Measurements from ENCODE around the gene DDIAS. TPM values are rescaled to one million over a fixed set of nuclear protein-coding genes. Genes with fewer than 3 reads are reported as not detected.

Gene DDIAS
- total RNA-seq, 1 donor from 2014 or later: 1.6 TPM

DNA sequence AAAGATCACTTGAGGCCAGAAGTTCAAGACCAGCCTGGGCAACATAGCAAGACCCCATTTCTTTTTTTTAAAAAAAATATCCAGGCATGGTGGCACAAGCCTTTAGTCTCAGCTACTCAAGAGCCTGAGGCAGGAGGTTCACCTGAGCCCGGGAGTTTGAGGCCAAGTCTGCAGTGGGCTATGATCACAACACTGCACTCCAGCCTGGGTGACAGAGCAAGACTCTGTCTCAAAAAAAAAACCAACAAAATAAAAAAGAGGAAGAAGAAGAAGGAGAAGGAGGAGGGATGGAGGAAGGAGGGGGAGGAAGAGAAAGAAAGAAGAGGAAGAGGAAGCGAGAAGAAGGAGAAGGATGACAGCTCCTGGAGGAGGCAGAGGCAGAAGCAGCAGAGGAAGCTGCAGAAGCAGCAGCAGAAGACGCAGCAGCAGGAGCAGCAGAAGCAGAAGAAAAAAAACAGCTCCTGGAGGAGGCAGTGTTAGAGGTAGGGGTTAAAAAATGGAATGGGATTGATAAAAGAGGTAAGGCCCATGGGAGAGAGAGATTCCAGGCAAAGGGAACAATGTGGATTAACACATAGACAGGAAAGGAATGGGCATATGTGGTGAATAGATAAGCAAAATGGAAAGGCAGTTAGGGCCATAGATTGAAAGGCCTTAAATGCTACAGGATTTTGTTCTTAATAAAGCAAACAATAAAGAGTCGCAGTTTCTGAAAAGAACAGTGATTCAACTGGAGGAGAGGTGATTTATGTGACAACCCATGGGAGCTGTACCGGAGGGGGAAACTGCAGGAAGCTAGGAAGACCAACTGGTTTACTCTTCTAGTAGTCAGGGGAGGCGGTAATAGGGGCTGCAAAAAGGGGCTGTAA lies 12.2 kb upstream of the DDIAS start:
- Histone ChIP-seq H3K9ac (ENCODE audit: low read depth in 1 of 3, low read length in 3 of 3) (no peak overlapping the region), H3K27ac (ENCODE audit: low read depth, low read length) (no peak overlapping the region), H3K4me1 (ENCODE audit: control insufficient read depth in 3 of 3, insufficient read depth in 3 of 3, low read length in 3 of 3) (peaks cover 0 to 2% (median 0%) of the 10 kb centered on the region in 3 donors), H3K9me3 (ENCODE audit: control insufficient read depth in 3 of 3, low read length in 3 of 3) (no peaks in the 10 kb centered on the region), H3K36me3 (ENCODE audit: control insufficient read depth in 3 of 3, insufficient read depth in 3 of 3, low read length in 3 of 3) (no peaks in the 10 kb centered on the region), H3K27me3 (ENCODE audit: control insufficient read depth in 3 of 3, insufficient read depth in 3 of 3, low read length in 3 of 3) (no peaks in the 10 kb centered on the region), H3K4me3 (ENCODE audit: low read length in 3 of 3) (peak overlapping the region in 1 of 3 donors; percentile 49)

DNA sequence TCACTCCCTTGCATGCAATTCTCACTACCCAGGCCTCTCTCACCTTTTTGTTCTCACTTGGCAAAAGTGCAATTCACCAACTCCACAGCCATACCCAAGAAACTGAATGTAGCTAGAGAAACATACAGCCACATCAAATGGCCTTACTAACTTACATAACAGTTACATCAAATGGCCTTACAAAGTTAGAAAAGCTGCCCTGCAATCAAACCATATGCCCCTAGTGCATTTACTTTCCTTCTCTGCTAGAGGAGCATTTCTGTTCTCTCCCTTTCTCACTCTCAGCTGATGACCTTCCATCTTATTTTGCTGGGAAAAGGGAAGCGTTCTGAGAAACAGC lies 11.6 kb upstream of the DDIAS start:
- Histone ChIP-seq H3K9ac (ENCODE audit: low read depth in 1 of 3, low read length in 3 of 3) (no peak overlapping the region), H3K4me1 (ENCODE audit: control insufficient read depth in 3 of 3, insufficient read depth in 3 of 3, low read length in 3 of 3) (no peaks in the 10 kb centered on the region), H3K27ac (ENCODE audit: low read depth, low read length) (no peak overlapping the region), H3K27me3 (ENCODE audit: control insufficient read depth in 3 of 3, insufficient read depth in 3 of 3, low read length in 3 of 3) (no peaks in the 10 kb centered on the region), H3K36me3 (ENCODE audit: control insufficient read depth in 3 of 3, insufficient read depth in 3 of 3, low read length in 3 of 3) (no peaks in the 10 kb centered on the region), H3K4me3 (ENCODE audit: low read length in 3 of 3) (peak overlapping the region in 1 of 3 donors; percentile 49), H3K9me3 (ENCODE audit: control insufficient read depth in 3 of 3, low read length in 3 of 3) (no peaks in the 10 kb centered on the region)

DNA sequence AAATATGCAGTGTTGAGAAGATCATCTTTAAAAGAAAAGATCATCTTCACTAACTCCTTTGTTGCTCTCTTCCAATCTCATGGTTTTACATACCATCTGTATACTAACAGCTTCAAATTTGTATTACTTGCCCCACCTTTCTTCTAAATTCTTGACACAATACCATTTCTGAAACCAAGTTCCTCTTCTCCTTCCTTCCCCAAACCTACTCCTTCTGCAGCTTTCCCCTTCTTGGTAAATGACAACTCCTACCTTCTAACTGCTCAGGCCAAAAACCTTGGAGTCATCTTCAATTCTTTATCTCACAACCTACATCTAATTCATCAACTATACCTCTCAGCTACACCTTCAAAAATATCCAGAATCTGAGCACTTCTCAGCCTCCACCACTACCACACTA lies 10.6 kb upstream of the DDIAS start:
- Histone ChIP-seq H3K36me3 (ENCODE audit: control insufficient read depth in 3 of 3, insufficient read depth in 3 of 3, low read length in 3 of 3) (no peaks in the 10 kb centered on the region), H3K4me1 (ENCODE audit: control insufficient read depth in 3 of 3, insufficient read depth in 3 of 3, low read length in 3 of 3) (peaks cover 0 to 2% (median 0%) of the 10 kb centered on the region in 3 donors), H3K9ac (ENCODE audit: low read depth in 1 of 3, low read length in 3 of 3) (no peak overlapping the region), H3K27ac (ENCODE audit: low read depth, low read length) (no peak overlapping the region), H3K9me3 (ENCODE audit: control insufficient read depth in 3 of 3, low read length in 3 of 3) (no peaks in the 10 kb centered on the region), H3K4me3 (ENCODE audit: low read length in 3 of 3) (no peak overlapping the region), H3K27me3 (ENCODE audit: control insufficient read depth in 3 of 3, insufficient read depth in 3 of 3, low read length in 3 of 3) (no peaks in the 10 kb centered on the region)

DNA sequence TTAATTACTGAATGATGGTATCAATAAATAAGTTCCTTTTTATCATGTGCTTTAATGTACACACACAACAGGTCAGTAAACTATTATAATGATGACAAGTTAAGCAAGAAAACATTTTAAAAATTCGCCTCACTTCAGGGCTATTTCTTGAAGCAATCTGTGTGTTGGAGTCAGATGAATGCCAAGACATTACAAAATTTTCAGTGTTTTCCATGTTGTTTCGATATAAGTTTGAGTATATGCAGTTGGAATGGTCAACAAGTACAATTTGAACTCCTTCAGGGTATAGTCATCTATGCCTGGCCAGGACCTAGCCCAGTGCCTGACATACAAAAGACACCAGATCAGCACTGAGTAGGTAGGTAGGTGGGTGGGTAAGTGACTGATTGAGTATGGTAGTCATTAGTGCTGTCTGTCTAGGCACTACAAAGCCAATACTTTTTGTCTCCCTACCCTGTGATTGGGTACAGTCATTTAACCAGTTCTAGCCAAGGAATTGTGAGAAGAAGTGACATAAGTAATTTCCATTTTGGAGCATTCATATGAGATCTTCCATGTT lies 8.8 kb upstream of the DDIAS start:
- Histone ChIP-seq H3K36me3 (ENCODE audit: control insufficient read depth in 3 of 3, insufficient read depth in 3 of 3, low read length in 3 of 3) (no peaks in the 10 kb centered on the region), H3K27me3 (ENCODE audit: control insufficient read depth in 3 of 3, insufficient read depth in 3 of 3, low read length in 3 of 3) (no peaks in the 10 kb centered on the region), H3K27ac (ENCODE audit: low read depth, low read length) (no peak overlapping the region), H3K9ac (ENCODE audit: low read depth in 1 of 3, low read length in 3 of 3) (no peak overlapping the region), H3K4me1 (ENCODE audit: control insufficient read depth in 3 of 3, insufficient read depth in 3 of 3, low read length in 3 of 3) (peaks cover 0 to 2% (median 0%) of the 10 kb centered on the region in 3 donors), H3K9me3 (ENCODE audit: control insufficient read depth in 3 of 3, low read length in 3 of 3) (no peaks in the 10 kb centered on the region), H3K4me3 (ENCODE audit: low read length in 3 of 3) (no peak overlapping the region)

DNA sequence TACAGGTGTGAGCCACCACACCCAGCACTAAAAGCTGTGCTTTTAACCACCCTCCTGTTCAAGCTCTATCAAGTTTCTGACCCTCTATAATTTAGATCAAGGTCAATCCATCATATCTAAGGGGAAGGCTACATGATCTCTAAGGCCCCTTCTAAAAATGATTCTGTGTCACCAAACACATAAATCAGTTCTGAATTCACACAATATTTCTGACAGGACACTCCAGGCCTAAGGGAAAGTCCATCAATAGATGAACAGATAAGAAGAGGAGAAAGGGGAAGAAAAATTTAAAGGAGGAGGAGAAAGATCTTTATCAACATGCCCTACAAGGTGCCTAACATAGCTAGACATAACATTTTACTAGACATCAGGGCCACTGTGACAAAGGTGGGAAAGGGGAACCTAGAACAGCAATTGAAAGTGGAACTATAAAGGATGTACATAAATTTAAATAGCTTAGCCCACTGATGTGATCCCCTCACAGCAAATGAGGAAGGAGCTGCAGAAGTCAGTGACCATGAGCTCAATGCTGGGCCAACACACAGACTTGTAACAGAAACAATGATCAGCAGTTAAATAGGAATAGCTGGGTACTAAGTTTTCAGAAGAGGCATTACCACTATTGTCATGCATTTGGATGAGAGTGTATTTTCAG lies 6.0 kb upstream of the DDIAS start:
- Histone ChIP-seq H3K27me3 (ENCODE audit: control insufficient read depth in 3 of 3, insufficient read depth in 3 of 3, low read length in 3 of 3) (no peaks in the 10 kb centered on the region), H3K9me3 (ENCODE audit: control insufficient read depth in 3 of 3, low read length in 3 of 3) (no peaks in the 10 kb centered on the region), H3K4me1 (ENCODE audit: control insufficient read depth in 3 of 3, insufficient read depth in 3 of 3, low read length in 3 of 3) (peaks cover 15 to 19% (median 16%) of the 10 kb centered on the region in 3 donors), H3K4me3 (ENCODE audit: low read length in 3 of 3) (no peak overlapping the region), H3K27ac (ENCODE audit: low read depth, low read length) (no peak overlapping the region), H3K9ac (ENCODE audit: low read depth in 1 of 3, low read length in 3 of 3) (no peak overlapping the region), H3K36me3 (ENCODE audit: control insufficient read depth in 3 of 3, insufficient read depth in 3 of 3, low read length in 3 of 3) (no peaks in the 10 kb centered on the region)

DNA sequence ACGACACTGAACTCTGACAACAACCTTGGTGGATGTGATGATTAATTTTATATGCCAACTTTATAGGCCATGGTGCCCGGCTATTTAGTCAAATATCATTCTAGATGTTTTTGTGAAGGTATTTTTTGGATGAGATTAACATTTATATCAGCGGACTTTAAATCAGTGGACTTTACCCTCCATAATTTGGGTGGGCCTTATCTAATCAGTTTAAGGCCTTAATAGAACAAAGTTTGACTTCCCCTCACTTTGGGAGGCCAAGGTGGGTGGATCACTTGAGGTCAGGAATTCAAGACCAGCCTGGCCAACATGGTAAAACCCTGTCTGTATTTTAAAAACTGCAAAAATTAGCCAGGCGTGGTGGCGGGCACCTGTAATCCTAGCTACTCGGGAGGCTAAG lies 5.4 kb upstream of the DDIAS start:
- Histone ChIP-seq H3K27ac (ENCODE audit: low read depth, low read length) (no peak overlapping the region), H3K4me1 (ENCODE audit: control insufficient read depth in 3 of 3, insufficient read depth in 3 of 3, low read length in 3 of 3) (peaks cover 20 to 24% (median 21%) of the 10 kb centered on the region in 3 donors), H3K9me3 (ENCODE audit: control insufficient read depth in 3 of 3, low read length in 3 of 3) (no peaks in the 10 kb centered on the region), H3K9ac (ENCODE audit: low read depth in 1 of 3, low read length in 3 of 3) (no peak overlapping the region), H3K36me3 (ENCODE audit: control insufficient read depth in 3 of 3, insufficient read depth in 3 of 3, low read length in 3 of 3) (no peaks in the 10 kb centered on the region), H3K27me3 (ENCODE audit: control insufficient read depth in 3 of 3, insufficient read depth in 3 of 3, low read length in 3 of 3) (no peaks in the 10 kb centered on the region), H3K4me3 (ENCODE audit: low read length in 3 of 3) (no peak overlapping the region)

DNA sequence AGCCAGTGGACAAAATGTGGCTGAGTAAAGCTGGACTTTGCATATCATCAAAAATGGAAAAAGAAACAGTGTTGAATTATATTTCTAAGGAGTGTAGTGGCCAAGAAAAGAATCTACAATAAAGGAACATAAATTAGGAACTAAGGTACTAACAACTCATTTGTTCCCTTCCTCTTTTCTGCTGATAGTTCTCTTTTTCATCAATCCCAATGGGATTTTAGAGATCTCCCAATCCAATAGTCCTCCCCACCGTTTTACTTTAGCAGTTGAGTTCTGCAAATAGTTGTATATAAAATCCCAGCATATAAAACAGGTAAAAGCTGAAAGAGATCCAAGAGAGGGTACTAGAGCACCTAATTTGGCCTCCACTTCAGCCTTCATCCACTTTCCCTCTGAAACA lies 3.3 kb upstream of the DDIAS start:
- no peaks in the 10 kb centered on the region for H3K27me3 ChIP-seq (ENCODE audit: control insufficient read depth in 3 of 3, insufficient read depth in 3 of 3, low read length in 3 of 3)
- H3K27ac ChIP-seq (ENCODE audit: low read depth, low read length): no peak overlapping the region
- no peak overlapping the region for H3K4me3 ChIP-seq (ENCODE audit: low read length in 3 of 3)
- H3K4me1 ChIP-seq (ENCODE audit: control insufficient read depth in 3 of 3, insufficient read depth in 3 of 3, low read length in 3 of 3): peaks cover 24 to 30% (median 25%) of the 10 kb centered on the region in 3 donors
- H3K9me3 ChIP-seq (ENCODE audit: control insufficient read depth in 3 of 3, low read length in 3 of 3): no peaks in the 10 kb centered on the region
- H3K9ac ChIP-seq (ENCODE audit: low read depth in 1 of 3, low read length in 3 of 3): no peak overlapping the region
- H3K36me3 ChIP-seq (ENCODE audit: control insufficient read depth in 3 of 3, insufficient read depth in 3 of 3, low read length in 3 of 3): no peaks in the 10 kb centered on the region

DNA sequence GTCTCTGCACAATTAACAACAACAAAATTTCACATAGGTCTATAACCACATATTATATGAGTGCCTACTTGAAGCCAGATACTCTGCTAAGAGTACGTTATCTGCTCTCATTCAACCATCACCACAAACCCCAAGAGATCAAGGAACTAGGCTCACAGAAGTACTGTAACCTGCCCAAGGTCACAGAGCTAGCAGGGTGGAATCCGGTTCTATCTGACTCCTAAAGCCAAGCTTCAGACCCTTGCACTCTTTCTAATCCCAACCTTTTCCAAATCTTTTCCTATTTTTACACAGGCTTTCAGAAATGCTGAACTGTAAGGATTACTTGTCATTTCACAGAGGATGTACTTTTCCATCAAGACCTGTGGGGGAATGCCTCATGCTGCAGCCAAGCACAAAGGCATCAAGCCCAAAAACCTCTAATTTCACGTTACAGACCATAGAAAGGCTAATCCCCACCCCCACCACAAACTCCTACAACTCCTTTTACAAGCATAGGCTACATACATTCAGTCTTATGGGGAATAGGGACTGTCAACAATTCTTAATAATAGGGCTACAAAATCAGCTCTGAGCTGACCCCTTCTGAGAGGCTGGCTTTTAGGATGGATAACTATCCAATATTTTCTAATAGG lies 2.2 kb upstream of the DDIAS start:
- peak overlapping the region; percentile 74 to 92 (median 90) for H3K4me3 ChIP-seq (ENCODE audit: low read length in 3 of 3)
- no peak overlapping the region for H3K27ac ChIP-seq (ENCODE audit: low read depth, low read length)
- H3K36me3 ChIP-seq (ENCODE audit: control insufficient read depth in 3 of 3, insufficient read depth in 3 of 3, low read length in 3 of 3): no peaks in the 10 kb centered on the region
- H3K4me1 ChIP-seq (ENCODE audit: control insufficient read depth in 3 of 3, insufficient read depth in 3 of 3, low read length in 3 of 3): peaks cover 24 to 30% (median 25%) of the 10 kb centered on the region in 3 donors
- no peaks in the 10 kb centered on the region for H3K27me3 ChIP-seq (ENCODE audit: control insufficient read depth in 3 of 3, insufficient read depth in 3 of 3, low read length in 3 of 3)
- H3K9me3 ChIP-seq (ENCODE audit: control insufficient read depth in 3 of 3, low read length in 3 of 3): no peaks in the 10 kb centered on the region
- peak overlapping the region; percentile 88 to 94 (median 92) for H3K9ac ChIP-seq (ENCODE audit: low read depth in 1 of 3, low read length in 3 of 3)

DNA sequence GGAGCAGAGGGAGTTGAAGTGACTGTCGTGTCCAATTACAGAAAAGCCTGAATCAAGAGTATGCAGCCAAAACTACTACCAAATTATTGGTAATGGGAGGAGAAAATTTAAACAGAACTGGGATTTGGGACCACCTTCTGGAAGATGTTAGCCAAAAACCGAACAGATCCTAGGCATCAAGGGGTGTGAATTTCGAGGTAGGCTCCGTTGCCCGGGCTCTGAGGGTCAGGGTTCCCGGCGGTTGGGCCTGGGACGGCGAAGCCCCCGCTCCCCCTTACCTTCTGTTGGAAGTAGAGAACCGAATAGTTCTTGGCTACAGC lies 1.6 kb upstream of the DDIAS start:
- Histone ChIP-seq H3K4me3 (ENCODE audit: low read length in 3 of 3) (peak overlapping the region; percentile 74 to 92 (median 90)), H3K27ac (ENCODE audit: low read depth, low read length) (peak overlapping the region; percentile 77), H3K27me3 (ENCODE audit: control insufficient read depth in 3 of 3, insufficient read depth in 3 of 3, low read length in 3 of 3) (no peaks in the 10 kb centered on the region), H3K9ac (ENCODE audit: low read depth in 1 of 3, low read length in 3 of 3) (peak overlapping the region; percentile 88 to 94 (median 92)), H3K9me3 (ENCODE audit: control insufficient read depth in 3 of 3, low read length in 3 of 3) (no peaks in the 10 kb centered on the region), H3K4me1 (ENCODE audit: control insufficient read depth in 3 of 3, insufficient read depth in 3 of 3, low read length in 3 of 3) (peaks cover 24 to 30% (median 25%) of the 10 kb centered on the region in 3 donors), H3K36me3 (ENCODE audit: control insufficient read depth in 3 of 3, insufficient read depth in 3 of 3, low read length in 3 of 3) (no peaks in the 10 kb centered on the region)

Measured in skeletal muscle tissue (tissue), 4 donors.